ENCODE data around the gene CTDP1.
"Not testable (repeated sequence)": the region's sequence is repeated elsewhere in the genome, so short reads cannot be mapped to it uniquely, and the experiment has no call there.

Gene CTDP1

DNA sequence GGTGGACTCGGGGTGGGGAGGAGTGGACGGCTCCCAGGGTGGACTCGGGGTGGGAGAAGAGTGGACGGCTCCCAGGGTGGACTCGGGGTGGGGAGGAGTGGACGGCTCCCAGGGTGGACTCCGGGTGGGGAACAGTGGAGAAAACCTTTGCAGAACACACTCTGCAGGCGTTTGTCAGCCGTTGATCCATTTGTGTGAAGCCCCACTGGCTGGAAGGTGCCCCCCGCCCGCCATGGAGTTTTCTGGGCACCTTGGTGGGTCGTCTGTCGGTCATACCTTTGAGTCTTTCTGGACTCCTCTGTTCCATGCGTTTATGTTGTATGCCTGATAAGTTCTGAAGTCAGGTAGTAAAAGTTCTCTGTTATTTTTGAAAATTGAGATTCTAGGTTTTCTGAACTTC, 12.5 kb downstream of the CTDP1 start:
- TF ChIP-seq, protein P1, sequence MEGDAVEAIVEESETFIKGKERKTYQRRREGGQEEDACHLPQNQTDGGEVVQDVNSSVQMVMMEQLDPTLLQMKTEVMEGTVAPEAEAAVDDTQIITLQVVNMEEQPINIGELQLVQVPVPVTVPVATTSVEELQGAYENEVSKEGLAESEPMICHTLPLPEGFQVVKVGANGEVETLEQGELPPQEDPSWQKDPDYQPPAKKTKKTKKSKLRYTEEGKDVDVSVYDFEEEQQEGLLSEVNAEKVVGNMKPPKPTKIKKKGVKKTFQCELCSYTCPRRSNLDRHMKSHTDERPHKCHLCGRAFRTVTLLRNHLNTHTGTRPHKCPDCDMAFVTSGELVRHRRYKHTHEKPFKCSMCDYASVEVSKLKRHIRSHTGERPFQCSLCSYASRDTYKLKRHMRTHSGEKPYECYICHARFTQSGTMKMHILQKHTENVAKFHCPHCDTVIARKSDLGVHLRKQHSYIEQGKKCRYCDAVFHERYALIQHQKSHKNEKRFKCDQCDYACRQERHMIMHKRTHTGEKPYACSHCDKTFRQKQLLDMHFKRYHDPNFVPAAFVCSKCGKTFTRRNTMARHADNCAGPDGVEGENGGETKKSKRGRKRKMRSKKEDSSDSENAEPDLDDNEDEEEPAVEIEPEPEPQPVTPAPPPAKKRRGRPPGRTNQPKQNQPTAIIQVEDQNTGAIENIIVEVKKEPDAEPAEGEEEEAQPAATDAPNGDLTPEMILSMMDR (IDR thresholded peaks at IDR 0.05; ENCODE audit: borderline replicate concordance, control extremely low read depth, extremely low read depth, insufficient read depth, missing control alignments) = no peak
- DNase-seq (ENCODE audit: low spot score) = no peak
- in situ Hi-C loops (cut with MboI; ENCODE audit: low sequenced_read_pairs, unreplicated experiment) = no loop called here

DNA sequence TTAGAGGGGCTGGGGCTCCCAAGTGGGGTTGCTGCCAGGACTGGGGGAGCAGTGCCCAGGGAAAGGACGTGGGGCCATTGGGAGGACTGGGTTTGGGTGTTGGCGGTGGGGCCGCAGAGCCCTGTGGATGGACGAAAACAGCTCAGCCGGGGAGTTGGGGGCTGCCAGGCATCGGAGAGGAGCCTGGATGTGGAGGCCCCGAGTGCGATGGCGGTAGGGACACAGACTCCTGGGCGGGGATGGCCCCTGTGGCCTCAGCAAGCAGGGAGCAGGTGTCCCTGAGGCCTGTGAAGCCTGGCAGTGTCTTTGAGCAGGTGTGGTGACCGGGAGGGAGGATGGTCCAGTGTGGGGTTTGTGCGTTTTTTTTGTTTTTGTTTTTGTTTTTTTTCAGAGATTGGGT, 13.3 kb downstream of the CTDP1 start:
- TF ChIP-seq, protein P1 (IDR thresholded peaks at IDR 0.05; ENCODE audit: borderline replicate concordance, control extremely low read depth, extremely low read depth, insufficient read depth, missing control alignments) = no peak
- no peak for DNase-seq (ENCODE audit: low spot score)
- in situ Hi-C loops (cut with MboI; ENCODE audit: low sequenced_read_pairs, unreplicated experiment) = no loop called here

DNA sequence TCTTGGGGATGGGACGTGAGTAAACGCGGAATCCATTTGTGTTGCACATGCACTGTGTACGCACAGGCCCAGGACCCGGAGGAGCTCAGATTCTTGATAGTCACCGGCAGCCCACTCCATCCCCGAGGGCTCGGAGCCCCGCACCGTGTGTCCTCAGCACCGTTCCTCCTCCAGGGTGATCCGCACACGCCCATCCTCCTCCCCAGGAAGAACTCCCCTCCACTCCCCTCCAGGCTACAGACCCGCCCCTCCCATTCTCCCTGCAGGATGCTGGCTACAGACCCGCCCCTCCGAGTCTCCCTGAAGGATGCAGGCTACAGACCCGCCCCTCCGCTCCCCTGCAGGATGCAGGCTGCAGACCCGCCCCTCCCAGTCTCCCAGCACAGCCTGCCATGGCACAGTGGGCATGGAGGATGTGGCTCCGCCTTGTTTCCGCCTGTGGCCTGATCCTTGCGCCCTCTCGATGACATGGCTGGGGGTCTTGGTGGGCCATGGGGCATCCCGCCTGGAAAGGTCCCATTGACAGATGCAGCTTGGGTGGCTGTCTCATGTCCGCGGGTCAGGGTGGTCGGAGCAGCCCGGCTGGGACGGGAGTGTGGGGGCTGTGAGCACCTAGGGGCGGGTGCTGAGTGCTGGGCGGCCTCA, 14.1 kb downstream of the CTDP1 start:
- TF ChIP-seq, protein P1 (IDR thresholded peaks at IDR 0.05; ENCODE audit: borderline replicate concordance, control extremely low read depth, extremely low read depth, insufficient read depth, missing control alignments) = no peak
- no peak for DNase-seq (ENCODE audit: low spot score)
- in situ Hi-C loops (cut with MboI; ENCODE audit: low sequenced_read_pairs, unreplicated experiment) = no loop called here

DNA sequence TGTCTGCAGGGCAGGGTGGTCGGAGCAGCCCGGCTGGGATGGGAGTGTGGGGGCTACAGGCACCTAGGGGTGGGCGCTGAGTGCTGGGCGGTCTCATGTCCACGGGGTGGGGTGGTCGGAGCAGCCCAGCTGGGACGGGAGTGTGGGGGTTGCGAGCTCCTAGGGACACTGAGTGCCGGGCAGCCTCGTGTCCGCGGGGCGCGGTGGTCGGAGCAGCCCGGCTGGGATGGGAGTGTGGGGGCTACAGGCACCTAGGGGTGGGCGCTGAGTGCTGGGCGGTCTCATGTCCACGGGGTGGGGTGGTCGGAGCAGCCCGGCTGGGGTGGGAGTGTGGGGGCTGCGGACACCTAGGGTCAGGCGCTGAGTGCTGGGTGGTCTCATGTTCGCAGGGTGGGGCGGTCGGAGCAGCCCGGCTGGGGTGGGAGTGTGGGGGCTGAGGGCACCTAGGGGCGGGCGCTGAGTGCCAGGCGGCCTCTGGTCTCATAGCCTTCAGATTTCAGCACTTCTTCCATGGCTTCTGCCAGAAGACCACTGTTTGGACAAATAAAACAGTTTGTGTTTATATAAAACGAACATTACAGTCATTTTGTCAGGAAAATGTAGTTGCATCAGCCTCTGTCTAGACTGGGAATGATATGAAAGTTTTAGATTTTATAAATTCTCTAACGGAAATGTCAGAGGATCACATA, 14.7 kb downstream of the CTDP1 start:
- DNase-seq (ENCODE audit: low spot score); in situ Hi-C loops (cut with MboI; ENCODE audit: low sequenced_read_pairs, unreplicated experiment): not testable (repeated sequence)

DNA sequence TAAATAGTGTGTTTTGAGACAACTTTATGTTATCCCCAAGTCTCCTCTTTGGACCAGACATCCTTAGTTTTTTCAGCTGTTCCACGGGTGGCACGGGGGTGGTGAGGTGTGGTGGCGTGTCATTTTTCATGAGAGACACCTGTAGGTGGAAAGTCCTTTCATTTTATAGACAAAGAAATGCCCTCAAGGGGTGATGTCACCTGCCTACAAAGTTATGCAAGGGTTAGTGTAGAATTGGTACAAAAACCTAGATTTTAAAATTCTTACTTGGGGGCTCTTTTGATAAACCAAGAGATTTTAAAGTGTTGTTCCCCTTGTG, 15.3 kb downstream of the CTDP1 start:
- in situ Hi-C loops (cut with MboI; ENCODE audit: low sequenced_read_pairs, unreplicated experiment) = no loop called here
- DNase-seq (ENCODE audit: low spot score) = no peak
- TF ChIP-seq, protein P1 (IDR thresholded peaks at IDR 0.05; ENCODE audit: borderline replicate concordance, control extremely low read depth, extremely low read depth, insufficient read depth, missing control alignments) = no peak

DNA sequence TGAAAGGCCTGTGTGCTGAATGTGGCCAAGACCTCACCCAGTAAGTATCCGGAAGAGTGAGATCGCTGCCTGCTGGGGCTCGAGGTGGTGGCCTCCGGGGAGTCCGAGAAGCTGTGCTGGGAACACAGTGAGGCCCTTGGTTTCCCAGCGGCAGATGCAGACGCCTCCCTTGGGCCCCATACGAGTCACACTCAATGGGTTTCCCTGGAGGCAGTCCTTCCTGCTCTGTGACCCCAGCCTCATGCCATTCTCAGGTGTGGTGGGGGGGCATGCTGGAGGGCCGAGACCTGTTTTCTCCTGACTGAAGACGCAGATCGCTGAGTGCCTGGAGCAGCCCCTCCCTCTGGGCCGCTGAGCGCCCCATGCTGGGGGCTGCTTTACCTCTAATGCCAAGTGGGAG, 15.7 kb downstream of the CTDP1 start:
- no peak for DNase-seq (ENCODE audit: low spot score)
- TF ChIP-seq, protein P1 (IDR thresholded peaks at IDR 0.05; ENCODE audit: borderline replicate concordance, control extremely low read depth, extremely low read depth, insufficient read depth, missing control alignments) = no peak
- in situ Hi-C loops (cut with MboI; ENCODE audit: low sequenced_read_pairs, unreplicated experiment) = no loop called here

Measured in GM13976 (cell line).